GM18526 (cell line): ENCODE data around the gene VSIG8.

ENCODE experiments used
- POLR2A ChIP-seq: IDR thresholded peaks from 3 replicates; pipeline ENCODE4 v1.6.1; 2011; ENCODE audit not compliant: insufficient read length; ENCODE audit errors: extremely low read depth

VSIG8 gene, protein sequence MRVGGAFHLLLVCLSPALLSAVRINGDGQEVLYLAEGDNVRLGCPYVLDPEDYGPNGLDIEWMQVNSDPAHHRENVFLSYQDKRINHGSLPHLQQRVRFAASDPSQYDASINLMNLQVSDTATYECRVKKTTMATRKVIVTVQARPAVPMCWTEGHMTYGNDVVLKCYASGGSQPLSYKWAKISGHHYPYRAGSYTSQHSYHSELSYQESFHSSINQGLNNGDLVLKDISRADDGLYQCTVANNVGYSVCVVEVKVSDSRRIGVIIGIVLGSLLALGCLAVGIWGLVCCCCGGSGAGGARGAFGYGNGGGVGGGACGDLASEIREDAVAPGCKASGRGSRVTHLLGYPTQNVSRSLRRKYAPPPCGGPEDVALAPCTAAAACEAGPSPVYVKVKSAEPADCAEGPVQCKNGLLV

DNA sequence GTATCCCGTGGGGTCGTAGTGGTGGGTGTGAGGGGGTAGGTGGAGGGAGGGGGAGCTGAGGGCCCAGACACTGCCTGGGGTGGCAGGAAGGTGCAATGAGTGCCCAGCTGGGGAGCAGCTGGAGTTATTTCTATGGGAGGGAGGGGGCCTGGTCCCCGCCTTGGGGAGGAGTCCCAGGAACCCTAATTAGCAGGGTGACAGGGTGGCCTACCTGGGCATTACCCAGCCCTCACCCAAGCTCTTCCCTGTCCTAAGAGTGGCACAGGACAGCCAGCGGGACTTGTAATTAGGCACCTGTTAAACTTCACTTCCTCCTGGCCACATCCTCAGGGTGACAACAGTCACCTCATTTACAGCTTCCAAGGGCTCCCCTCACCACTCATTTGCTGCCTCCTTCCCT is at the start of gene VSIG8:
VSIG8 (minus strand) TSS at position 101 of the 400 bp plus-strand sequence. CDS start 136 bp downstream, outside the sequence.
- TF ChIP-seq POLR2A: no peak

GRCh38 chr1:159911326-159912070 is 49.0 kb upstream of the VSIG8 start:
- TF ChIP-seq POLR2A: no peak

DNA sequence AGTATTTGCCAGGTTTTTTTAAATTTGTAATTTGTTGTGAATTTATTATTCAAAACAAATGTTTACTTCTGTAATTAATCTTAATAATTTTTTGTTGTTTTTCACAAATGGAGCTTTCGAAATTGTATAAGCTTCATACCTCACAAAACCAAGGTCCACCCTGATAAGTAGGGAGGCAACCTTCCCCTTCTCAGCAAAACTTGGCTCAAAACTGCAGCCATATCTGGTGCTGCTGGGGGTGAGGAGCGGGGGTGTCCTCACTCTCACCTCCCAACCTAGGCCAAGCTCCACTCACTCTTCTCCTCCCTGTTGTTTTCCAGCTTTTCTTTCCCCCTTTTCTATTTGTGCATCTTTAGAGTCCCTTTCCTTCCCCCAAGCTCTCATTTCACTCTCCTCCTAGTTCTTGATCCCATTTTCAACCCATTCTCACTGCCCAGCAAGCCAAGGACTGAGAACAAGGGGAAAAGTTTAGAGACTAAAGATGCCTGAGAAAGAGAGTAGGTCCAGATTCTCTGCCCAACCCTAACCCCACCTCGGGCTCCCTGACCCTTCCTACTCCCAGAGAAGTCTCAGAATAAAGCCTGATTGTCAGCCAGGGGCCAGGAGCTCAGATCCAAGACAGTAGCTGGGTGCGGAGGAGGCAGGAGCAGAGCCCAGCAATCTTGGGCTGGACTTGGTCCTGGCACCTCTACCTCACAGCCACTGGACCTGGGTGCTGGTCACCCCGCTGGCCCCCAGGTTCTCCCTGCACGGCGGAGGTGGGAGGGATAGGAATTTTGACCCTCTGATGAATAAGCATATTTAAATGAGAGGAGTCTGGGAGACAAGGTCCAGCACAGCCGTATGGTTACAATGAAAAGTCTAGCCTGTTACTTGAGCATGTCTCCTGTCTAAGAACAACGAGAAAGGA is 45.8 kb upstream of the VSIG8 start:
- TF ChIP-seq POLR2A: no peak

DNA sequence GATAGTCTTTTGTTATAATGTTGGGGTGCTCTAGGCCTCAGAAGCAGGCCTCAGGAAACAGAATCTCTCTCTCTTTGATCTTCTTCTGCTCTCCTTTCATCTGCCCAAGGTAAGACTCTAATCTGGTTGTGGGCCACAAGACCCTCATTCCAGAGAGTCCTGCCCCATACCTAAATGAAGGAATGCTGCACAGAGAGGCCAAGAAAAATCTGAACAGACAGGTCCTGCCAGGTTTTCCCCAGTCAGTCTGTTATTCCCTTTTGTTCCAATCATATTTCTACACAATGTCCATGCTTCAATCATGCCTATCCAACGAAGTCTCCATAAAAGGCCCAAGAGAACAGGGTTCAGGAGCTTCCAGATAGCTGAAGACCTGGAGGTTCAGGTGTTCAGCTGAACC is 44.5 kb upstream of the VSIG8 start:
- TF ChIP-seq POLR2A: no peak

DNA sequence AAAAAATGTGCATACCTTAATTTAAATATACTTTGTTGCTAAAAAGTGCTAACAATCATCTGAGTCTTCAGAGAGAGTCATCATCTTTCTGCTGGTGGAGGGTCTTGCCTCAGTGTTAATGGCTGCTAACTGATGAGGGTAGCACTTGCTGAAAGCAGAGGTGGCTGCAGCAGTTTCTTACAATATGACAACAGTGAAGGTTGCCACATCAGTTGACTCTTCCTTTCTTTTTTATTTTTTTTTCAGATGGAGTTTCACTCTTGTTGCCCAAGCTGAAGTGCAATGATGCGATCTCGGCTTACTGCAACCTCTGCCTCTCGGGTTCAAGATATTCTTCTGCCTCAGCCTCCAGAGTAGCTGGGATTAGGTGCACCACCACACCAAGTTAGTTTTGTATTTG is 40.1 kb upstream of the VSIG8 start:
- TF ChIP-seq POLR2A: no peak

DNA sequence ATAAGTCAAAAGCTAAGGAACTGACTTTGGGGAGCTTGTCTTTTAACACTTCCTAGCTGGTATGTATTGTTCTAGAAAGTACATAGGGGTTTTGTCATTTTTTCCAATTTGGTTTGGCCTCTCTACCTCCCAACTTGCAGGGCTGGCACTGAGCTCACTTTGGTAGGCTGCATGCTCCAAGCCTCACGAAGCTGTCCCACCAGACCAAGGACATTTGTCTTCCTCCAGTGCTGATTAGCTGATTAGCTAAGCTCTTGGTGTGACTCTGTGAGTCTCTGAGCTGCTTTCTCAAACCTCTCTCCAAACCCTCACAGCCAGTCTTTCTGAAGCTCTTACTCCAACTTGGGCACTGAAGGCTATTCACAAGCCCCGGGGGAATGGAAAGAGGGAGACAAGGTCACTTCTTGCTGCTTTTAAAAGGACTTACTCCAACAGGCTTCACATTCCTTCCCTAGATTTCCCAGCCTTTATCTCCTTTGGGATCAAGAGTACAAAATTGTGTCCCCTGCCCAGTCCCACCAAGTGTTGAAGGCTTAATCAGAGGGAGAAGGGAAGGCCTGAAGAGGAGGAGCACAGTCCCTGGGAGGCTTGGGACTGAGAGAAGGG is 38.4 kb upstream of the VSIG8 start:
- no peak for TF ChIP-seq POLR2A

DNA sequence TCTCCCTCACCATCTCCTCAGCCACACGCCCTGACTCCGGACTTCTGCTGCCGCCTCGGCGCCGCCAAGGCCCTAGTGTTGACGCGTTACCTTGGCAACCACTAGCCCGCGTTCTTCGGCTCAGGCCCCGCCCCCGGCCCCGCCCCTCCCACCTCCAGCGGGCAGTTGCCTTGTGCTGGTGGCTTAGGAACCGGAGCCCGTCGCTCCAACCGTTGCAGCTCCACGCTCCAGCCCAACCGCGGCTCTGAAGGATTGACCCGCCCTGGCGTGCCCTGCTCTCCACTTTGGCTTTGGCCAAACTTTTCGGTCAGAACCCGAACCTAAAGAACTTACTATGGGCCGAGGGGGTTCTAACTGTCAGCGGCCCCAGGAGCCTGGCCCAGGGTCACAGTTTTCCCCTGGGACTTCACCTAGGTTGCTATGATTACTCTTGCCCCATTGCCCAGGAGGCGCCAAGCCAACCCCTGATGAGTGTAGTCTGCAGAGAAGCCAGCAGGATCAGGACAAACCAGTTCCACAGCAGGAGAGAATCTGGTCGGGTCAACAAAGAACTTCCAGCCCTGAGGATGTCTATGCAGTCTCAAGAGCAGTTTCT is 37.7 kb upstream of the VSIG8 start, which contains the start of gene CFAP45:
CFAP45 (minus strand) TSS at position 80 of the 595 bp plus-strand sequence; CDS start at position 13, 67 bp downstream.
- no peak for TF ChIP-seq POLR2A

GRCh38 chr1:159898527-159898926 is 36.1 kb upstream of the VSIG8 start:
- no peak for TF ChIP-seq POLR2A

DNA sequence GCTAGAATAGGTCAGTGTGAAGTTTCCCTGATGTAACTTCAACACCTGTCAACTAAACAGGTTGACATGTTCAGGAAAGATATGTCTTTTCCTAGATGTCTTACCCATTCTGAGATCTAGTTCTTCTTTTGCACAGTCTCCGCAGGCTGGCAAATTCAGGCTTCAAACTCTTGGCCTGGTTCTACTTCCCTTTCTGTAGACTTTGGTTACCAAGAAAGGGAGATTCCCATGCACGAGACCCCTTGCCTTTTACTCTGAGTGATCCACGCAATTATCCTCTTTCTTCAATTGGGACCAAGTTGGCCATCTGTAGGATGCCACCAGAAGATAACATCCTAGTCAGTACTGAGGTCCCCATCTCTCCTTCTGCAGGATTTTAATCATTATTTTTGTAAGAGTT is 35.5 kb upstream of the VSIG8 start:
- TF ChIP-seq POLR2A: no peak

GRCh38 chr1:159896546-159896930 is 34.1 kb upstream of the VSIG8 start:
- TF ChIP-seq POLR2A: no peak

DNA sequence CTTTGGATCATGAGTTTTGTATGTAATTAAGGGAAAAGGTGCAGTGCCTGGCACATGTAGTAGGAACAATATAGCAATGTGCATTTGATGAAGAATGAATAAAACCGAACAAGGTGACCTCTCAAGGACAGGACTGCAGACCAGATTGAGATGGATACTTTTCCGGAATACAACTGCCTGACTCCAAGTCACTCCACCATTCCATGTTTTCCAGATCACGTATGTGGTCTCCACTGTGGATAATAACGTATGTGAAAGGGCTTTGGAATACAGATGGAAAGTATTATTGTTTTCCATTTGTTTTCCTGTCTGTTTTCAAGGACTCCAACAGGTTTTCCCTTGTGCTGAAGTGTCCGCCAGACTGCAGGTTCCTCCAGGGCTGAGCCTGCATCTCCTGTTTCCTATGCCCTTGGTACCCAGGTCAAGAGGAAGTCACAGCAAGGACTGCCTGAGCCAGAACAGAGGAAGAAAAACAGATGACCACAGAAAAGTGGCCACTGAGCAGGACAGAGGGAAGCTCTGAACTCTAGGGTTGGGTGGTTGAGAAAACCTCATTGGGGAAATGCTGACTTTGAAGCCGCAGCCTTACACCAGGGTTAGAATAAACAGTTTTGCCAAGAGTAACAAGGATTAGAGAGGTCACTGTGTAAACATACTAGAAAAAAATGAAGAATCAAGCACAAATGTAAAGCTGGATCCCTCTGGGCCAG is 33.5 kb upstream of the VSIG8 start:
- no peak for TF ChIP-seq POLR2A

DNA sequence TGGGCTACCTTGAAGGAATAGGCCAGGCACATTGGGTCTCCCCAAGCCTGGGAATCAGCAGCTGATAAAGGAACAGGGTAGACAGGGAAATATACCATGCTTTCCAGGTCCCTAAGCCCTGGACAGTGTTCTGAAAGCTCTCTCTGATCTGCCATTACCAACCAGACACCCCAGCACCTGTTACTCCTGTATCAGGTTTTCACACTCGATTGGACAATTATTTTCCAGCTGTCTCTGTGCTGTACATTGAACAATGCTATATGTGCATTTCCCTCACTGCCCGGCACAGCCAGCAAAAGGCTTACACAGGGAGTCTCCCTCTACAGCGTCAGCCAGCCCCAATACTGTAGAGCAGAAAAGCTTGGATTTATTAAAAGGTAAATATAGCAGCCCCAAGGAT is 32.8 kb upstream of the VSIG8 start:
- no peak for TF ChIP-seq POLR2A

DNA sequence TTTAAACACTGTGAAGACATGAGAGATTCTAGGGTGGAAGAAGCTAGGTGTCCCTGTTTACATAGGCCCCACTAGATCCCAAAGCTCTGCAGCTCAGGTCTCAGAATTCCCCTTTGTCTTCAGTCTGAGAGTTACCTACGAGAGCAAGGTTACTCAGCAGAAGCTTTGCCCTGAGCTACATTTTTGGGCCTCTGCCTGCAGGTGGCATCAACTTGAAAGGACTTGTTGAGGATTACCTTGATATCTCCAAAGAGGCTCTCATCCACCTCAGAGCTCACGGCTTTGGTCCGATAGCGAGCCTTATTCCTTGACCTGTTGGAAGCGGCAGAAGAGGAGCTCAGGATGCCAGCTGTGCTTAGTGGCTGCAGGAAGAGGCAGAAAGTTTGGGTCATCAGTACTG is 30.5 kb upstream of the VSIG8 start:
- TF ChIP-seq POLR2A: no peak

DNA sequence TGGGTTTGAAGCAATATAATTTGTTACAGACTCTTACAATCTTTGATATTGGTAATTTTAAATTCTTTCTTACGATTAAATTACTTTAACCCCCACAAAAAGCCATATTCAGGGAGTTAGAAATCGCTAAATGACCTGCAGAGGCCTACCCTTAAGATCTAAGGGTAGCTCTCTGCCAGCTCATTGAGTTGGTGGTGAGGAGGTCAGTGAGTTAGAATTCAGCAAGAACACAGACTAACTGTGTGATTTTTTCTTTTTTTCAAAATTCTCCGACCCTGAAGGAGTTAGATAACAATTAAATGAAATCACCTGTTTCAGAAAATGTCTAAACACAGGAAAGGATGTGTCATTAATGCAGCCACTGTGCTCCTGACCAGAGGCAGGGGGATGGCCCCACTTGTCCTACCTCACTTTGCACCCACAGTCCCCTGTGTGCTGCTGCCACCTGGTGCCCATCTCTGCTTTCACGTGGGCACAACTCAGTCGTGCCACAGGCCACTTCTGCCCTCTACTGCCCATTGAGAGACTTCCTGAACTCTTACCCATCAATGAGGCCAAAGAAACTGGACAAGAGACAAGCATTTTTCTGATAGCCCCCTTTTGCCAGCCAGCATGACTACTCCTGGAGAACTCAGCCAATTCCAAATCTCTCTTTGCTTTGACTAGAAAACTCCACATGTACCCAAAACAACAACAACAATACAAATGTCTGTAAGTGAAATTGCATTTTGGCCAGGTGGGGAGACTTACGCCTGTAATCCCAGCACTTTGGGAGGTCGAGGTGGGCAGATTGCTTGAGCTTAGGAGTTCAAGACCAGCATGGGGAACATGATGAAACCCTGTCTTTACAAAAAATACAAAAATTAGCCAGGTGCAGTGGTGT is 29.1 kb upstream of the VSIG8 start:
- no peak for TF ChIP-seq POLR2A
